ENCODE measurements around the gene MEA1. TPM values are rescaled to one million over a fixed set of nuclear protein-coding genes. Genes with fewer than 3 reads are reported as not detected.

The MEA1 gene
- total and polyA plus RNA-seq, 2 of the 4 experiments (the other 2 are of a cell fraction) = 116 to 126 TPM

DNA sequence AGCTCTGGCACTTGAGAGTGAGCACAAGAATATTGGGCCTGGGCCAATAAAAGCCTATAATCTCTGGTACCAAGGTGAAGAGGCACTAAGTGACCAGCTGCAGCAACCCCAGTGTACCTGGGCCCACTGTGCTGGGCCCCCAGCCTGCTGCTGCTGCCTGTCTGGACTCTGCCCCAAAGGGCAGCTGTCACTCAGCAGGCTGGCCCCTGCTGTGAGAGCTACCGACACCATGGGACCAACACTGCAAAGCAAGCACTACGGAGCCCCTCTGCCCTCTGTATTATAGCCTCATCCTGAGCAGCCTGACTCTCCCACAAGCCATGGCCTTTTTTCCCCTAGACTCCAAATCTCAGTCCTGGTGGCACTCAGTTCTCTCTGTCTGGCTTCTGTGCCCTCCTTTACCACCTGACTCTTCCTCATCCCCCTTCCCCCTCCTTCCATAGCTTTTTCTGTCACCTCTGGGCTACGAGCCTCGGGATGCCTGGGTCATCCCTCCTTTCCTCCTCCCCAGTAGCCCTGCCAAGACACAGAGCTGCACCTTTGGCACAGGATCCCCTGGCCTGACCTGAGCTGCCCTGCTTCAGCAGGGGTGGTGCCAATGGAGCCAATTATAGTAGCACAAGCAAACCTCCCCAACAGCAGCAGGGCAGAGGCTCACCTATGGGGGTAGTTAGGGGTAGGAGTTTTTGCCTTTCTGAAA is 21.9 kb upstream of the MEA1 start:
- in situ Hi-C loops (cut with MboI; ENCODE audit: low sequenced_read_pairs) = no loop called here

More for the DNA sequence above, 21.9 kb upstream of the MEA1 start:
- Histone ChIP-seq H3K27me3 (ENCODE audit: control insufficient read depth, insufficient read depth, low read length) (no peaks in the 10 kb centered on the region), H2BK15ac (ENCODE audit: low read depth, low read length) (no peak overlapping the region), H2AFZ (replicated peaks; ENCODE audit: low read length, poor library complexity) (no peak overlapping the region), H3K9me3 (ENCODE audit: control insufficient read depth, insufficient read depth, low read length) (no peaks in the 10 kb centered on the region), H3K14ac (replicated peaks; ENCODE audit: low read depth, low read length) (no peak overlapping the region), H2BK120ac (ENCODE audit: low read depth, low read length) (no peak overlapping the region), H2BK20ac (ENCODE audit: low read depth, low read length) (no peak overlapping the region), H3K9me1 (ENCODE audit: insufficient read depth, low read length) (no peaks in the 10 kb centered on the region), H3K4ac (ENCODE audit: low read depth, low read length) (no peak overlapping the region), H4K91ac (ENCODE audit: insufficient read depth, low read depth, low read length) (no peak overlapping the region), H3K56ac (ENCODE audit: extremely low read depth, insufficient read depth, low read length) (no peak overlapping the region), H4K5ac (ENCODE audit: low read depth, low read length) (no peak overlapping the region), H2AK5ac (ENCODE audit: low read depth, low read length) (no peak overlapping the region), H3K79me1 (ENCODE audit: low read depth in 1 of 2, low read length in 2 of 2) (peaks cover 7 to 9% of the 10 kb centered on the region in 2 experiments; a peak in 2 of 4 replicates), H3K27ac (ENCODE audit: insufficient read depth, low read length) (no peak overlapping the region), H4K20me1 (ENCODE audit: insufficient read depth, low read length) (peaks cover 3% of the 10 kb centered on the region; the same call in 1 of the 2 replicates), H3K4me2 (ENCODE audit: low read depth, low read length) (no peak overlapping the region), H2BK5ac (ENCODE audit: low read depth, low read length, poor library complexity, severe bottlenecking) (no peak overlapping the region), H3K4me3 (ENCODE audit: insufficient read depth, low read depth, low read length) (no peak overlapping the region), H3K9ac (ENCODE audit: low read depth, low read length) (no peak overlapping the region), H2AK9ac (replicated peaks; ENCODE audit: low read depth, low read length, poor library complexity) (no peak overlapping the region), H3K18ac (ENCODE audit: low read depth, low read length) (no peak overlapping the region), H3K4me1 (ENCODE audit: control insufficient read depth, insufficient read depth, low read length) (no peaks in the 10 kb centered on the region), H3K36me3 (ENCODE audit: control insufficient read depth, insufficient read depth, low read length) (peaks cover 60% of the 10 kb centered on the region), H3K23ac (ENCODE audit: low read depth, low read length) (no peak overlapping the region), H4K8ac (ENCODE audit: low read depth in 2 of 2, low read length in 2 of 2) (no peak overlapping the region)
- ATAC-seq (ENCODE audit: low read depth) (no peak), DNase-seq (no peak)
- BruUV-seq (replicated peaks) = no TSS peak
- intact Hi-C loops (cut with micrococcal nuclease) (no loop called here), dilution Hi-C loops (cut with HindIII; ENCODE audit: low sequenced_read_pairs, unreplicated experiment) (no loop called here)
- POLR2A ChIA-PET (ENCODE audit: unreplicated experiment) = no interaction called here
- CTCF ChIA-PET = no interaction called here
- 96% methylated on average over 4 of the region's 4 CpGs; no CpG with 5 or more reads in 1 of the 2 experiments for WGBS, 2 experiments (ENCODE audit: extremely low coverage in 2 of 2, insufficient read length in 1 of 2)
- TF ChIP-seq MXI1 (IDR thresholded peaks at IDR 0.05; ENCODE audit: borderline replicate concordance, low read depth, low read length) (no peak), BHLHE40 (IDR thresholded peaks at IDR 0.05; ENCODE audit: low read depth, low read length) (no peak), FOS (IDR thresholded peaks at IDR 0.05; ENCODE audit: low read depth, low read length) (no peak), NFE2L2 (IDR thresholded peaks at IDR 0.05; ENCODE audit: low read depth, low read length) (no peak), MAFK (IDR thresholded peaks at IDR 0.05; ENCODE audit: low read depth, low read length) (no peak), RCOR1 (IDR thresholded peaks at IDR 0.05; ENCODE audit: insufficient replicate concordance, low read length) (no peak), CTCF (conservative IDR thresholded peaks at IDR 0.05; ENCODE audit: low read depth, low read length) (no peak), RAD21 (IDR thresholded peaks at IDR 0.05; ENCODE audit: low read length) (no peak), CEBPB (IDR thresholded peaks at IDR 0.05; ENCODE audit: low read depth, low read length) (no peak), CHD1 (IDR thresholded peaks at IDR 0.05; ENCODE audit: low read depth, low read length) (no peak), SMC3 (IDR thresholded peaks at IDR 0.05; ENCODE audit: low read depth, low read length) (no peak), MAZ (IDR thresholded peaks at IDR 0.05; ENCODE audit: borderline replicate concordance, low read depth, low read length) (no peak), RFX5 (IDR thresholded peaks at IDR 0.05; ENCODE audit: low read depth, low read length) (no peak), POLR2A (IDR thresholded peaks at IDR 0.05; ENCODE audit: low read depth, low read length) (no peak)
- TF ChIP-seq, protein P1, sequence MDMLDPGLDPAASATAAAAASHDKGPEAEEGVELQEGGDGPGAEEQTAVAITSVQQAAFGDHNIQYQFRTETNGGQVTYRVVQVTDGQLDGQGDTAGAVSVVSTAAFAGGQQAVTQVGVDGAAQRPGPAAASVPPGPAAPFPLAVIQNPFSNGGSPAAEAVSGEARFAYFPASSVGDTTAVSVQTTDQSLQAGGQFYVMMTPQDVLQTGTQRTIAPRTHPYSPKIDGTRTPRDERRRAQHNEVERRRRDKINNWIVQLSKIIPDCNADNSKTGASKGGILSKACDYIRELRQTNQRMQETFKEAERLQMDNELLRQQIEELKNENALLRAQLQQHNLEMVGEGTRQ (IDR thresholded peaks at IDR 0.05; ENCODE audit: low read depth, low read length) = no peak

All from IMR-90 (cell line).